HPDE6-E6E7 (cell line): ENCODE measurements around the gene SLCO4A1.

Source experiments
- DNase-seq: peaks from one replicate; pipeline ENCODE4 v3.0.0; 2011; ENCODE audit warnings: missing footprints; ENCODE audit errors: extremely low spot score

The SLCO4A1 gene

GRCh38 chr20:62652041-62652893 is 10.0 kb downstream of the SLCO4A1 start:
- peak; percentile 100 for DNase-seq

GRCh38 chr20:62652894-62653305 is 10.6 kb downstream of the SLCO4A1 start:
- no peak for DNase-seq

- DNase-seq, result no peak
Measured at GRCh38 chr20:62653373-62653772, 11.1 kb downstream of the SLCO4A1 start.

GRCh38 chr20:62653951-62654685 is 11.8 kb downstream of the SLCO4A1 start:
- DNase-seq, result no peak

GRCh38 chr20:62655282-62656196 is 13.2 kb downstream of the SLCO4A1 start:
- no peak for DNase-seq

- peak; percentile 91 for DNase-seq
Measured at GRCh38 chr20:62656197-62656918, 14.1 kb downstream of the SLCO4A1 start.

- no peak for DNase-seq
Measured at GRCh38 chr20:62656919-62657588, 14.8 kb downstream of the SLCO4A1 start.

- DNase-seq, result no peak
Measured at GRCh38 chr20:62657589-62657942, 15.3 kb downstream of the SLCO4A1 start.

- no peak for DNase-seq
Measured at GRCh38 chr20:62657956-62658355, 15.7 kb downstream of the SLCO4A1 start.

GRCh38 chr20:62658593-62659178 is 16.4 kb downstream of the SLCO4A1 start:
- DNase-seq, result no peak

GRCh38 chr20:62659488-62660239 is 17.4 kb downstream of the SLCO4A1 start:
- no peak for DNase-seq

GRCh38 chr20:62660240-62660615 is 17.9 kb downstream of the SLCO4A1 start:
- DNase-seq, result no peak

- DNase-seq, result no peak
Measured at GRCh38 chr20:62660768-62661167, 18.5 kb downstream of the SLCO4A1 start.

- no peak for DNase-seq
Measured at GRCh38 chr20:62661647-62662046, 19.3 kb downstream of the SLCO4A1 start.

- peak; percentile 75 for DNase-seq
Measured at GRCh38 chr20:62662422-62662821, 20.1 kb downstream of the SLCO4A1 start.

GRCh38 chr20:62663145-62664018 is 21.1 kb downstream of the SLCO4A1 start:
- no peak for DNase-seq

- no peak for DNase-seq
Measured at GRCh38 chr20:62664019-62664971, 22.0 kb downstream of the SLCO4A1 start.
